ENCODE data around the gene ZMYND8.

DNA sequence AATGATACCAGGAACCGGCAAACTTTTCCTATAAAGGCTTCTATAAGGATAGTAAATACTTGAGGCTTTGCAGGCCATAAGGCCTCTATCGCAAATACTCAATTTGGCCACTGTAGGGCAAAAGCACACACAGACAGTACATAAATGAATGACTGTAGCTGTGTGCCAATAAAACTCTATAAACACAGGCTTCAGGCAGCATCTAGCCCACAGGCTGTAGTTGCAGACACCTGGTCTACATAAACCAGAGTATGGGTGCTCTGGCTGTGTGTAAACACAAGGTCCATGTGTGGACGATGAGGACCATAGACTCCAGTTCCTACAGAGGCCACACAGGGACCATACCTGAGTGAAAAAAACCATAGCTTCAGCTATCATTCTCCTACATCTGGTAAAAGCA, 52.2 kb downstream of the ZMYND8 start:
- TF ChIP-seq EZH2 (IDR thresholded peaks at IDR 0.05; ENCODE audit: low read length, missing control alignments) (no peak), CTCF (conservative IDR thresholded peaks at IDR 0.05 in 1 of 2, IDR thresholded peaks at IDR 0.05 in 1 of 2; ENCODE audit: low read depth in 1 of 2, low read length in 2 of 2) (peak; percentile 28 to 30)
